HFFc6 (cell line): ENCODE results near the gene STAB2. TPM values are rescaled to one million over a fixed set of nuclear protein-coding genes. Genes with fewer than 3 reads are reported as not detected.

Experiments
- DNase-seq: peaks from one replicate; pipeline ENCODE4 v3.0.0-alpha.2; 2018
- H3K27ac Mint-ChIP-seq: 2 replicates; pipeline ENCODE4 v1.8.0; 2020; ENCODE audit warnings: mild to moderate bottlenecking, mixed read lengths
- H3K27me3 Mint-ChIP-seq: 2 replicates; pipeline ENCODE4 v1.8.0; 2021; ENCODE audit warnings: mild to moderate bottlenecking, moderate library complexity, mixed read lengths; ENCODE audit not compliant: insufficient read depth
- H3K36me3 Mint-ChIP-seq: 2 replicates; pipeline ENCODE4 v1.8.0; 2021; ENCODE audit warnings: low read depth, mixed read lengths
- H3K4me1 Mint-ChIP-seq: 2 replicates; pipeline ENCODE4 v1.8.0; 2020; ENCODE audit warnings: low read depth, mixed read lengths
- H3K4me3 Mint-ChIP-seq: 2 replicates; pipeline ENCODE4 v1.8.0; 2020; ENCODE audit warnings: mild to moderate bottlenecking, moderate library complexity, mixed read lengths
- H3K9me3 Mint-ChIP-seq: 2 replicates; pipeline ENCODE4 v1.8.0; 2020; ENCODE audit warnings: mild to moderate bottlenecking, mixed read lengths
- total RNA-seq, 6 experiments: library from RNA; stranded (reverse); fragmentation: NEBNext Ultra II Directional; extraction: Animal tissue kit (Norgen Biotek cat#: 25700); gene quantifications; 2 replicates in 1 of 6; 3 replicates in 5 of 6; pipeline ENCODE4 v1.2.3, GENCODE V29; 2021
- TF ChIP-seq, protein P1 (sequence below): fragments of 200-600 bp; sonication (generic); IDR thresholded peaks from 2 replicates; pipeline ENCODE4 v1.5.0; 2021; ENCODE audit warnings: antibody characterized with exemption, mild to moderate bottlenecking

STAB2 gene
- total RNA-seq, 6 experiments from 2014 or later: not detected

DNA sequence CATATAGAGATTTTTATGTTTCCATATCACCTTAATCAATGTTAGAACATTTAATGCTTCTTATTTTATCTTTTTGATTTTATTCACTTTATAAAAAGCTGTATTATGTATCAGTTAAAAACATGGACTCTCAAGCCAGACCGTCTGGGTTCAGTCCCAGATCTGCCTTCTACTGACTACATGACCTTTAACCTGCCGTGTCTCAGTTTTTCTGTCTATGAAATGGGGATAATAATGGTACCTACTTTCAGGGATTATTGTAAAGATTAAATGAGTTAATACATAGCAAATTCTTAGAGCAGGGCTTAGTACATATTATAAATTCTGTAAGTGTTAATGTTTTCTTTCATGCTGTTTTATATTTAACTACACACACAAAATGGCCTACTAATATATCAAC is 50.4 kb downstream of the STAB2 start:
- no peaks in the 10 kb centered on the region for H3K4me1 Mint-ChIP-seq

DNA sequence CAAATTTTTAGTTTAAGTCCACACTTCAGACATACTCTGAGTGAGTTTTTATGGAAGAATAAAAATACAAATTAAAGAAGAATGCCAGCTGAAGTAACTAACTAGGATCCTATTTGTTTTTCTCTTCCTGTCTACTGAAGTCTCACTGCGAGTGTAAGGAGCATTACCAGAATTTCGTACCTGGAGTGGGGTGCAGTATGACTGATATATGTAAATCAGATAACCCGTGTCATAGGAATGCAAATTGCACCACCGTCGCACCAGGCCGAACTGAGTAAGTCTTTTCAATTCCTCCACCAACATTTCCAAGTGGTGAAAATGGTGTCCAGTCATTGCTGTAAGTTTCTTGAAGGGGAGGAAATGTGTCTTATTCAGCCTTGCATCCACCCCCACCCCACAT is 52.9 kb downstream of the STAB2 start:
- TF ChIP-seq, protein P1, sequence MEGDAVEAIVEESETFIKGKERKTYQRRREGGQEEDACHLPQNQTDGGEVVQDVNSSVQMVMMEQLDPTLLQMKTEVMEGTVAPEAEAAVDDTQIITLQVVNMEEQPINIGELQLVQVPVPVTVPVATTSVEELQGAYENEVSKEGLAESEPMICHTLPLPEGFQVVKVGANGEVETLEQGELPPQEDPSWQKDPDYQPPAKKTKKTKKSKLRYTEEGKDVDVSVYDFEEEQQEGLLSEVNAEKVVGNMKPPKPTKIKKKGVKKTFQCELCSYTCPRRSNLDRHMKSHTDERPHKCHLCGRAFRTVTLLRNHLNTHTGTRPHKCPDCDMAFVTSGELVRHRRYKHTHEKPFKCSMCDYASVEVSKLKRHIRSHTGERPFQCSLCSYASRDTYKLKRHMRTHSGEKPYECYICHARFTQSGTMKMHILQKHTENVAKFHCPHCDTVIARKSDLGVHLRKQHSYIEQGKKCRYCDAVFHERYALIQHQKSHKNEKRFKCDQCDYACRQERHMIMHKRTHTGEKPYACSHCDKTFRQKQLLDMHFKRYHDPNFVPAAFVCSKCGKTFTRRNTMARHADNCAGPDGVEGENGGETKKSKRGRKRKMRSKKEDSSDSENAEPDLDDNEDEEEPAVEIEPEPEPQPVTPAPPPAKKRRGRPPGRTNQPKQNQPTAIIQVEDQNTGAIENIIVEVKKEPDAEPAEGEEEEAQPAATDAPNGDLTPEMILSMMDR: no peak
- H3K4me3 Mint-ChIP-seq: no peak overlapping the region
- no peak for DNase-seq
- H3K4me1 Mint-ChIP-seq: no peaks in the 10 kb centered on the region
- H3K27me3 Mint-ChIP-seq: peaks cover 12% of the 10 kb centered on the region
- no peaks in the 10 kb centered on the region for H3K9me3 Mint-ChIP-seq
- H3K27ac Mint-ChIP-seq: no peak overlapping the region
- H3K36me3 Mint-ChIP-seq: no peaks in the 10 kb centered on the region

More for the DNA sequence above, 50.4 kb downstream of the STAB2 start:
- Mint-ChIP-seq H3K27ac (no peak overlapping the region), H3K9me3 (no peaks in the 10 kb centered on the region), H3K27me3 (peaks cover 15% of the 10 kb centered on the region), H3K36me3 (no peaks in the 10 kb centered on the region), H3K4me3 (no peak overlapping the region)
- no peak for DNase-seq
- TF ChIP-seq, protein P1: no peak

DNA sequence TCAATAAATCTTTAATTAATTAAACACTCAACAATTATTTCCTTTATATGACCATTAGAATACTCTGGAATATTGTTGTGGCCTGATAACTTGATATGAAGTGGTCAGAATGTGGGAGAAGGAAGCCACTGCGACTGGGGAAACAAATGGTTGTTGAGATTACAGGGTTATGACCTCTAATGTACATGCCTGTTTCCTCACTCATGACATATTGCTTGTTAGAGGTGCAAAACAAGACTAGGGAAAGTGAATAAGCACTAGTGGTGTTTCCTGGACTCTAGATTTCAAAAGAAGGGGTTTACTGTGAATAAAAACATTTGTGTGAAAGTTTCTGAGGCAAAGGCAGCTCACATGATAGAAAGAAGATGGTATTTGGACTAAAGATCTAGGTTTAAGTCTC is 53.3 kb downstream of the STAB2 start:
- peaks cover 8% of the 10 kb centered on the region for H3K27me3 Mint-ChIP-seq
- H3K4me1 Mint-ChIP-seq: no peaks in the 10 kb centered on the region
- no peaks in the 10 kb centered on the region for H3K9me3 Mint-ChIP-seq
- H3K36me3 Mint-ChIP-seq: no peaks in the 10 kb centered on the region
- H3K27ac Mint-ChIP-seq: no peak overlapping the region
- no peak overlapping the region for H3K4me3 Mint-ChIP-seq
- DNase-seq: no peak
- TF ChIP-seq, protein P1: no peak

DNA sequence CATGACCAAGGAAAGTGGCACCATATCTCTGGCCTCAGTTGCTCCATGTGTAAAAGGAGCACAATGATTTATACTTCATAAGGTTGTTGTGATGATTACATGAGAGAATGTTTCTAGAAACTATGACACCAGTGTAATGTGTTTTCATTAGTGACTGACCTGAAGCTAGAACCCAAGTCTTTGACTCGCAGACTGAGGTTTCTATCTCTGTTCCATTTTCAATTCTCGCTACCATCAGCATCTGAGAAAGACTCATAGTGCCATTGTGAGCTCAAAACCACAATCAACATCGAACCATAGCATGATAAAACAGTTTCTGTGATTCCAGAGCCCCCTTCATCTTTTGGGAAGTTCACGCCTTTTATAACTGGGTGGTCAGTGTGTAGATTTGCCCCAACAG is 53.8 kb downstream of the STAB2 start:
- no peak for DNase-seq
- Mint-ChIP-seq H3K4me1 (no peaks in the 10 kb centered on the region), H3K9me3 (no peaks in the 10 kb centered on the region), H3K27ac (no peak overlapping the region), H3K27me3 (peaks cover 6% of the 10 kb centered on the region; the same call in 1 of the 2 replicates), H3K36me3 (no peaks in the 10 kb centered on the region), H3K4me3 (no peak overlapping the region)
- TF ChIP-seq, protein P1: no peak

DNA sequence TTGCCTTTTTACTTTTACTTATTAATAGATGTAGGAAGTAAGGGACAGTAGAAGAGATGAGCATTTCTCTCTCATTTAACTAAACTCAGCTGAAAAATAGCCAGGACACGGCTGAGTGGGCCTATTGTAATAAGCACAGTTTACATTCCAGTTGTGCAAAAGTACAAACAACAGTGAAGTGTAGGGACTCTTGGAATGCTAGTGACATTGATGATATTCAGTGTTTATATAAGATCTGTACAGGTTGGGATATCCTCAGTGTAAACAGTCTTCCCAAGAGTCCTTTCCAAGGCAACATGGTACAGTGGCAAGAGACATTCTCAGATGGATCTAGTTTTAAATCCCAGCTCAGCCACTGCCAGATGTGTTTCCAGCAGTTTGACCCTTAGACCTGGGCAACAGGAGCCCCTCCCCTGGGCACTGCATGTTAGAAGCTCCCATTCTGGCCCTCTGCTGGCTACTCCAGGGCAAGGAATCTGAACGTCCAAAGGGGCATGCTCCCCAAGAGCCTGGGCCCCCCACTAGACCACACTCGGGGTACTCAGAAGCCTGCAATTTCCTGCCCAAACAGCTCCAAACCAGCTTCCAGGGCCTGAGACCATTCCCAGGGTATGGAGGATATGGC is 55.3 kb downstream of the STAB2 start:
- Mint-ChIP-seq H3K4me1 (peaks cover 8% of the 10 kb centered on the region), H3K36me3 (no peaks in the 10 kb centered on the region), H3K27me3 (peaks cover 11% of the 10 kb centered on the region), H3K4me3 (no peak overlapping the region), H3K9me3 (no peaks in the 10 kb centered on the region), H3K27ac (no peak overlapping the region)
- TF ChIP-seq, protein P1: no peak
- DNase-seq: no peak
